ENCODE results near the gene SETBP1.

SETBP1 gene

GRCh38 chr18:44766450-44766849 lies 85.8 kb downstream of the SETBP1 start:
- DNase-seq: no peak

GRCh38 chr18:44767807-44768206 lies 87.1 kb downstream of the SETBP1 start:
- DNase-seq: no peak

GRCh38 chr18:44770641-44771040 lies 90.0 kb downstream of the SETBP1 start:
- DNase-seq: no peak

- DNase-seq: no peak
These were observed 90.9 kb downstream of the SETBP1 start for GRCh38 chr18:44771572-44771955.

- no peak for DNase-seq
These were observed 91.5 kb downstream of the SETBP1 start for GRCh38 chr18:44771956-44772917.

- no peak for DNase-seq
These were observed 93.0 kb downstream of the SETBP1 start for GRCh38 chr18:44773640-44774155.

- no peak for DNase-seq
These were observed 93.5 kb downstream of the SETBP1 start for GRCh38 chr18:44774191-44774590.

GRCh38 chr18:44777457-44778192 lies 96.9 kb downstream of the SETBP1 start:
- no peak for DNase-seq

GRCh38 chr18:44778788-44779187 lies 98.1 kb downstream of the SETBP1 start:
- no peak for DNase-seq

GRCh38 chr18:44779753-44780292 lies 99.1 kb downstream of the SETBP1 start:
- no peak for DNase-seq

GRCh38 chr18:44781886-44782285 lies 101.2 kb downstream of the SETBP1 start:
- no peak for DNase-seq

- DNase-seq: no peak
These were observed 101.9 kb downstream of the SETBP1 start for GRCh38 chr18:44782617-44783016.

GRCh38 chr18:44783371-44783770 lies 102.7 kb downstream of the SETBP1 start:
- no peak for DNase-seq

- DNase-seq: no peak
These were observed 105.6 kb downstream of the SETBP1 start for GRCh38 chr18:44786257-44786656.

- DNase-seq: no peak
These were observed 106.0 kb downstream of the SETBP1 start for GRCh38 chr18:44786688-44787087.

GRCh38 chr18:44788334-44788733 lies 107.6 kb downstream of the SETBP1 start:
- DNase-seq: no peak

- no peak for DNase-seq
These were observed 109.0 kb downstream of the SETBP1 start for GRCh38 chr18:44789710-44790109.

GRCh38 chr18:44790860-44791259 lies 110.2 kb downstream of the SETBP1 start:
- DNase-seq: no peak

GRCh38 chr18:44791520-44791919 lies 110.8 kb downstream of the SETBP1 start:
- no peak for DNase-seq

GRCh38 chr18:44792456-44793061 lies 111.9 kb downstream of the SETBP1 start:
- no peak for DNase-seq

GRCh38 chr18:44793194-44793593 lies 112.5 kb downstream of the SETBP1 start:
- no peak for DNase-seq

- no peak for DNase-seq
These were observed 113.0 kb downstream of the SETBP1 start for GRCh38 chr18:44793685-44794084.

GRCh38 chr18:44795241-44795640 lies 114.6 kb downstream of the SETBP1 start:
- DNase-seq: no peak
